ENCODE results near the gene P2RY12. TPM values are rescaled to one million over a fixed set of nuclear protein-coding genes. Genes with fewer than 3 reads are reported as not detected.

P2RY12 gene
- total and polyA plus RNA-seq, 2 donors (not counting 3 experiments of a cell fraction or from before 2014, with no cell fraction given): not detected

DNA sequence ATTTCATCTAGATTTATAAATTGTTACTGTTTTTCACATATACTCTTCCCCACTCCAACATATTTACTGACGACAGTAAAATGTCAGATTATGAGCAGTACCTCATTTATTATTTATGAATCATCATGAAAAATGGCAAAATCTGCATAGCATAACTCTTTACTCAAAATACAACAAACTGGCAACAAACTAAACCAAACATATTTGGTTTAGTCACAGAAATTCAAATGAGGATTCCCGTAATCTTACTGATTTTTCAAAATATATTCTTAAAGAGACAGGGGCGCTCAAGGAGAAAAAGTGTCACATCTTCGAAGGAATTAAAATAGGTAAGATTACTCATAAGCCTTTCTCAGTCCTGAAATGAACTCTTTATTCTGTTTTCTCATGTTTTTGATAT, 64.9 kb downstream of the P2RY12 start:
- H3K9me1 ChIP-seq (replicated peaks; ENCODE audit: control insufficient read depth, extremely low read depth, insufficient read depth, low read length): no peaks in the 10 kb centered on the region
- DNase-seq (ENCODE audit: low read depth, low spot score): no peak
- H3K27me3 ChIP-seq (ENCODE audit: control insufficient read depth in 2 of 2, insufficient read depth in 2 of 2, low read length in 2 of 2): no peaks in the 10 kb centered on the region
- no peaks in the 10 kb centered on the region for H3K9me3 ChIP-seq (replicated peaks; ENCODE audit: control insufficient read depth, insufficient read depth, low read length)
- H3K36me3 ChIP-seq (ENCODE audit: control insufficient read depth in 2 of 2, extremely low read depth in 1 of 2, insufficient read depth in 2 of 2, low read length in 2 of 2): no peaks in the 10 kb centered on the region
- dilution Hi-C loops (cut with MboI; ENCODE audit: extremely low pct_ligation_motif_present, low sequenced_read_pairs) (no loop called here), intact Hi-C loops (cut with micrococcal nuclease) (no loop called here)
- TF ChIP-seq FOS (IDR thresholded peaks at IDR 0.05; ENCODE audit: borderline replicate concordance, insufficient read depth, low read length): no peak
- TF ChIP-seq POLR2AphosphoS5 (IDR thresholded peaks at IDR 0.05; ENCODE audit: insufficient read depth, low read depth, low read length): no peak
- no peak for TF ChIP-seq GATA2 (IDR thresholded peaks at IDR 0.05; ENCODE audit: insufficient read depth, insufficient read length, low read depth, low read length)
- TF ChIP-seq, protein P1, sequence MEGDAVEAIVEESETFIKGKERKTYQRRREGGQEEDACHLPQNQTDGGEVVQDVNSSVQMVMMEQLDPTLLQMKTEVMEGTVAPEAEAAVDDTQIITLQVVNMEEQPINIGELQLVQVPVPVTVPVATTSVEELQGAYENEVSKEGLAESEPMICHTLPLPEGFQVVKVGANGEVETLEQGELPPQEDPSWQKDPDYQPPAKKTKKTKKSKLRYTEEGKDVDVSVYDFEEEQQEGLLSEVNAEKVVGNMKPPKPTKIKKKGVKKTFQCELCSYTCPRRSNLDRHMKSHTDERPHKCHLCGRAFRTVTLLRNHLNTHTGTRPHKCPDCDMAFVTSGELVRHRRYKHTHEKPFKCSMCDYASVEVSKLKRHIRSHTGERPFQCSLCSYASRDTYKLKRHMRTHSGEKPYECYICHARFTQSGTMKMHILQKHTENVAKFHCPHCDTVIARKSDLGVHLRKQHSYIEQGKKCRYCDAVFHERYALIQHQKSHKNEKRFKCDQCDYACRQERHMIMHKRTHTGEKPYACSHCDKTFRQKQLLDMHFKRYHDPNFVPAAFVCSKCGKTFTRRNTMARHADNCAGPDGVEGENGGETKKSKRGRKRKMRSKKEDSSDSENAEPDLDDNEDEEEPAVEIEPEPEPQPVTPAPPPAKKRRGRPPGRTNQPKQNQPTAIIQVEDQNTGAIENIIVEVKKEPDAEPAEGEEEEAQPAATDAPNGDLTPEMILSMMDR (IDR thresholded peaks at IDR 0.05; ENCODE audit: extremely low read depth in 1 of 2, insufficient read depth in 1 of 2, low read depth in 1 of 2, low read length in 2 of 2): no peak
- no peak for TF ChIP-seq EZH2 (IDR thresholded peaks at IDR 0.05; ENCODE audit: borderline replicate concordance, low read depth, low read length, severe bottlenecking)
- TF ChIP-seq, protein P2, sequence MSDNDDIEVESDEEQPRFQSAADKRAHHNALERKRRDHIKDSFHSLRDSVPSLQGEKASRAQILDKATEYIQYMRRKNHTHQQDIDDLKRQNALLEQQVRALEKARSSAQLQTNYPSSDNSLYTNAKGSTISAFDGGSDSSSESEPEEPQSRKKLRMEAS (IDR thresholded peaks at IDR 0.05; ENCODE audit: insufficient read depth, insufficient read length): no peak
- no peak for TF ChIP-seq MYC (IDR thresholded peaks at IDR 0.05; ENCODE audit: low read depth, low read length)
- TF ChIP-seq POLR2A (IDR thresholded peaks at IDR 0.05; ENCODE audit: low read depth, low read length): no peak
- TF ChIP-seq JUN (IDR thresholded peaks at IDR 0.05; ENCODE audit: borderline replicate concordance, insufficient read depth, insufficient read length, low read depth): no peak
- no TSS peak for BruUV-seq (replicated peaks)
- H3K4me1 ChIP-seq (ENCODE audit: control insufficient read depth, extremely low read depth, insufficient read depth, low read length): no peaks in the 10 kb centered on the region
- no peak overlapping the region for H2AFZ ChIP-seq (ENCODE audit: low read depth, low read length)
- H3K27ac ChIP-seq (ENCODE audit: insufficient read depth, low read depth, low read length): no peak overlapping the region
- no peaks in the 10 kb centered on the region for H3K79me2 ChIP-seq (ENCODE audit: control insufficient read depth, insufficient read depth, low read length)
- POLR2A ChIA-PET: no interaction called here
- no peak overlapping the region for H3K9ac ChIP-seq (replicated peaks; ENCODE audit: extremely low read depth, insufficient read depth, low read length)
- no peak overlapping the region for H3K4me2 ChIP-seq (ENCODE audit: insufficient read depth, low read length)
- H3K4me3 ChIP-seq (replicated peaks in 1 of 3; ENCODE audit: insufficient read depth in 1 of 3, low read depth in 1 of 3, low read length in 3 of 3): no peak overlapping the region
- no peak for FAIRE-seq
- no peaks in the 10 kb centered on the region for H4K20me1 ChIP-seq (replicated peaks; ENCODE audit: control insufficient read depth, extremely low read depth, insufficient read depth, low read length)
- CTCF ChIA-PET: no interaction called here
